ENCODE data around the gene RNF224. TPM values are rescaled to one million over a fixed set of nuclear protein-coding genes. Genes with fewer than 3 reads are reported as not detected.

The RNF224 gene
- total RNA-seq, 1 experiment from 2014 or later: 0.37 TPM

- peaks cover 68% of the 10 kb centered on the region for H3K4me1 ChIP-seq (ENCODE audit: low read length)
- H3K9me3 ChIP-seq (ENCODE audit: low read length): no peaks in the 10 kb centered on the region
- no peaks in the 10 kb centered on the region for H3K27me3 ChIP-seq (ENCODE audit: low read length)
- H3K9ac ChIP-seq (ENCODE audit: low read length): no peak overlapping the region
- H3K4me2 ChIP-seq (ENCODE audit: low read depth, low read length, poor library complexity, severe bottlenecking): no peak overlapping the region
- H4K20me1 ChIP-seq (ENCODE audit: insufficient read depth, low read depth, low read length): no peaks in the 10 kb centered on the region
- H2AFZ ChIP-seq (ENCODE audit: low read length): no peak overlapping the region
- peaks cover 6% of the 10 kb centered on the region; the same call in 1 of the 2 replicates for H3K36me3 ChIP-seq (ENCODE audit: insufficient read depth, low read length)
- H3K79me2 ChIP-seq (ENCODE audit: low read length): 0 out of 2 replicates have a peak, but pooled peaks cover 2% of the 10 kb centered on the region
- DNase-seq: no peak
- no peak overlapping the region for H3K27ac ChIP-seq (ENCODE audit: low read length)
- H3K4me3 ChIP-seq (ENCODE audit: low read length): no peak overlapping the region
- H3K9me2 ChIP-seq (replicated peaks; ENCODE audit: insufficient read depth, low read length): no peaks in the 10 kb centered on the region
Measured at GRCh38 chr9:137271696-137272076, 44.4 kb downstream of the RNF224 start.

DNA sequence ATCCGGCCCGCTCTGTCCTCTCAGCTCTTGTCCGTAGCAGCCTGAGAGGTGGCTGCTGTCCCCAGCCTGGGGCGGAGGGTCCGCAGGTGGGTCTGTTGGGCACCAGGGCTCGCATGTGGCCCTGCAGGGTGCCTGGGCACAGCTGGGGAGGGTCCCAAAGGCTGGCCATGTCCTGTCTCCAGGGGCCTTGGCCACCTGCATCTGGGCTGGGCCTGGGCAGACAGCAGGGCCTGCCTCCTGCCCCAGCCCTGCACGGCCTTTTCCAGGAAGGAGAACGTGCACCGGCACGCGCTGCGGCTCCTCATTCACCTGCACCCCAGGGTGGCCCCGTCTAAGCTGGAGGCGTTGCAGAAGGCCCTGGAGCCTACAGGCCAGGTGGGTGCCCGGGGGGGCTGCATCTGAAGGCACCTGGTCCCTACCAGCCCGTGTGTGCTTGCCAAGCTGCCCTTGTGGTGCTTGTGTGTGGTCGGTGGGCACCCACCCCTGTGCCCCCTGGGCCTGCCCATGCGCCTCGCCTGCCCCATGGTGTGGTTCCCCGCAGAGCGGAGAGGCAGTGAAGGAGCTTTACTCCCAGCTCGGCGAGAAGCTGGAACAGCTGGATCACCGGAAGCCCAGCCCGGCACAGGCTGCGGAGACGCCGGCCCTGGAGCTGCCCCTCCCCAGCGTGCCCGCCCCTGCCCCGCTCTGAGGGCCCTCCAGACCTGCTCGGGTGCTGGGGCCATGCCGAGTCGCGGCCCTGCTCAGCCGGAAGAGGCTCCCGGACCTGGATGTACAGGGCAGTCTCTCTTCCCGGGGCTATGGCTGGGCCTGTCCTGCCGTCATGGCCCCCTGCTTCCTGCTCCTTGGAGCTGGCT lies 45.2 kb downstream of the RNF224 start:
- no peak overlapping the region for H3K9ac ChIP-seq (ENCODE audit: low read length)

DNA sequence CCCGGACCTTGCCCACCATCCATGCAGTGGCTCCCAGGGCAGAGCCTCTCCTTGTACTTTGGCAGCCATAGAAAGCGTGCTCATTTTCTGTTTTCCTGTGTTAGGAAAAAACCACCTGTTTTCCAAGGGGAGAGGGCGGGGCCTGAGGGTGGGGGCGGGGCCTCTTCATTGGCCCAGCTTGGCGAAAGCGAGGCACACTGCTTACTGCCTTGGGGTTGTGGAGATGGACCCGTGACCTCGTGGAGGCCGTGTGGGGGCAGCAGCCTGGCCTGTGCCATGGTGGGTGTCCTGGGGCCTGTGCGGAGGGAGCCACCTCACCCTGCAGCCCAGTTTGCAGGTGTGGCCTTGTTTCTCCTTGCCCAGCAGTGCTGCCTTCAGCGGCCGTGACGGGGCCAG lies 45.8 kb downstream of the RNF224 start:
- H3K4me2 ChIP-seq (ENCODE audit: low read depth, low read length, poor library complexity, severe bottlenecking): no peak overlapping the region
- no peaks in the 10 kb centered on the region for H3K27me3 ChIP-seq (ENCODE audit: low read length)
- H3K4me1 ChIP-seq (ENCODE audit: low read length): peaks cover 69% of the 10 kb centered on the region
- H3K36me3 ChIP-seq (ENCODE audit: insufficient read depth, low read length): peaks cover 6% of the 10 kb centered on the region; the same call in 1 of the 2 replicates
- H3K79me2 ChIP-seq (ENCODE audit: low read length): 0 out of 2 replicates have a peak, but pooled peaks cover 2% of the 10 kb centered on the region
- no peak overlapping the region for H3K27ac ChIP-seq (ENCODE audit: low read length)
- H3K9ac ChIP-seq (ENCODE audit: low read length): no peak overlapping the region
- no peaks in the 10 kb centered on the region for H3K9me3 ChIP-seq (ENCODE audit: low read length)
- no peaks in the 10 kb centered on the region for H4K20me1 ChIP-seq (ENCODE audit: insufficient read depth, low read depth, low read length)
- no peak overlapping the region for H3K4me3 ChIP-seq (ENCODE audit: low read length)
- no peak overlapping the region for H2AFZ ChIP-seq (ENCODE audit: low read length)
- no peaks in the 10 kb centered on the region for H3K9me2 ChIP-seq (replicated peaks; ENCODE audit: insufficient read depth, low read length)
- DNase-seq: no peak

More for the DNA sequence above, 45.2 kb downstream of the RNF224 start:
- no peak overlapping the region for H3K4me3 ChIP-seq (ENCODE audit: low read length)
- no peak overlapping the region for H2AFZ ChIP-seq (ENCODE audit: low read length)
- no peaks in the 10 kb centered on the region for H3K27me3 ChIP-seq (ENCODE audit: low read length)
- H3K9me3 ChIP-seq (ENCODE audit: low read length): no peaks in the 10 kb centered on the region
- no peaks in the 10 kb centered on the region for H3K9me2 ChIP-seq (replicated peaks; ENCODE audit: insufficient read depth, low read length)
- peaks cover 69% of the 10 kb centered on the region for H3K4me1 ChIP-seq (ENCODE audit: low read length)
- H4K20me1 ChIP-seq (ENCODE audit: insufficient read depth, low read depth, low read length): no peaks in the 10 kb centered on the region
- DNase-seq: no peak
- H3K79me2 ChIP-seq (ENCODE audit: low read length): 0 out of 2 replicates have a peak, but pooled peaks cover 2% of the 10 kb centered on the region
- H3K36me3 ChIP-seq (ENCODE audit: insufficient read depth, low read length): peaks cover 6% of the 10 kb centered on the region; the same call in 1 of the 2 replicates
- H3K27ac ChIP-seq (ENCODE audit: low read length): no peak overlapping the region
- no peak overlapping the region for H3K4me2 ChIP-seq (ENCODE audit: low read depth, low read length, poor library complexity, severe bottlenecking)

- Histone ChIP-seq H3K9me2 (replicated peaks; ENCODE audit: insufficient read depth, low read length) (no peaks in the 10 kb centered on the region), H3K36me3 (ENCODE audit: insufficient read depth, low read length) (peaks cover 6% of the 10 kb centered on the region; the same call in 1 of the 2 replicates), H3K4me1 (ENCODE audit: low read length) (peaks cover 67% of the 10 kb centered on the region), H3K79me2 (ENCODE audit: low read length) (0 out of 2 replicates have a peak, but pooled peaks cover 2% of the 10 kb centered on the region), H2AFZ (ENCODE audit: low read length) (no peak overlapping the region), H4K20me1 (ENCODE audit: insufficient read depth, low read depth, low read length) (no peaks in the 10 kb centered on the region), H3K27me3 (ENCODE audit: low read length) (no peaks in the 10 kb centered on the region), H3K4me2 (ENCODE audit: low read depth, low read length, poor library complexity, severe bottlenecking) (peak overlapping the region; percentile 48), H3K4me3 (ENCODE audit: low read length) (no peak overlapping the region), H3K9me3 (ENCODE audit: low read length) (no peaks in the 10 kb centered on the region), H3K9ac (ENCODE audit: low read length) (peak overlapping the region; percentile 51), H3K27ac (ENCODE audit: low read length) (peak overlapping the region; percentile 94)
- peak; percentile 44 for DNase-seq
Measured at GRCh38 chr9:137273611-137274320, 46.5 kb downstream of the RNF224 start.

- Histone ChIP-seq H3K27ac (ENCODE audit: low read length) (peak overlapping the region; percentile 94), H3K4me2 (ENCODE audit: low read depth, low read length, poor library complexity, severe bottlenecking) (peak overlapping the region; percentile 84)
Measured at GRCh38 chr9:137275203-137275587, 47.9 kb downstream of the RNF224 start.

GRCh38 chr9:137275588-137276472 lies 48.5 kb downstream of the RNF224 start:
- no peaks in the 10 kb centered on the region for H3K79me2 ChIP-seq (ENCODE audit: low read length)
- H2AFZ ChIP-seq (ENCODE audit: low read length): no peak overlapping the region
- peak overlapping the region; percentile 77; the same call in 1 of the 2 replicates for H3K4me3 ChIP-seq (ENCODE audit: low read length)
- H4K20me1 ChIP-seq (ENCODE audit: insufficient read depth, low read depth, low read length): peaks cover 3% of the 10 kb centered on the region; the same call in 1 of the 2 replicates
- no peaks in the 10 kb centered on the region for H3K27me3 ChIP-seq (ENCODE audit: low read length)
- H3K9ac ChIP-seq (ENCODE audit: low read length): peak overlapping the region; percentile 90
- H3K9me2 ChIP-seq (replicated peaks; ENCODE audit: insufficient read depth, low read length): no peaks in the 10 kb centered on the region
- H3K27ac ChIP-seq (ENCODE audit: low read length): peak overlapping the region; percentile 94
- H3K36me3 ChIP-seq (ENCODE audit: insufficient read depth, low read length): peaks cover 2% of the 10 kb centered on the region; the same call in 1 of the 2 replicates
- peaks cover 59% of the 10 kb centered on the region for H3K4me1 ChIP-seq (ENCODE audit: low read length)
- peak overlapping the region; percentile 84 for H3K4me2 ChIP-seq (ENCODE audit: low read depth, low read length, poor library complexity, severe bottlenecking)
- DNase-seq: peak; percentile 42
- no peaks in the 10 kb centered on the region for H3K9me3 ChIP-seq (ENCODE audit: low read length)

More at GRCh38 chr9:137275203-137275587, 47.9 kb downstream of the RNF224 start:
- DNase-seq: no peak
- Histone ChIP-seq H3K4me3 (ENCODE audit: low read length) (no peak overlapping the region; the same call in 1 of the 2 replicates), H3K9me3 (ENCODE audit: low read length) (no peaks in the 10 kb centered on the region), H3K36me3 (ENCODE audit: insufficient read depth, low read length) (peaks cover 2% of the 10 kb centered on the region; the same call in 1 of the 2 replicates), H3K27me3 (ENCODE audit: low read length) (no peaks in the 10 kb centered on the region), H3K9ac (ENCODE audit: low read length) (peak overlapping the region; percentile 90), H2AFZ (ENCODE audit: low read length) (no peak overlapping the region), H3K9me2 (replicated peaks; ENCODE audit: insufficient read depth, low read length) (no peaks in the 10 kb centered on the region), H4K20me1 (ENCODE audit: insufficient read depth, low read depth, low read length) (peaks cover 3% of the 10 kb centered on the region; the same call in 1 of the 2 replicates), H3K79me2 (ENCODE audit: low read length) (no peaks in the 10 kb centered on the region), H3K4me1 (ENCODE audit: low read length) (peaks cover 54% of the 10 kb centered on the region)

DNA sequence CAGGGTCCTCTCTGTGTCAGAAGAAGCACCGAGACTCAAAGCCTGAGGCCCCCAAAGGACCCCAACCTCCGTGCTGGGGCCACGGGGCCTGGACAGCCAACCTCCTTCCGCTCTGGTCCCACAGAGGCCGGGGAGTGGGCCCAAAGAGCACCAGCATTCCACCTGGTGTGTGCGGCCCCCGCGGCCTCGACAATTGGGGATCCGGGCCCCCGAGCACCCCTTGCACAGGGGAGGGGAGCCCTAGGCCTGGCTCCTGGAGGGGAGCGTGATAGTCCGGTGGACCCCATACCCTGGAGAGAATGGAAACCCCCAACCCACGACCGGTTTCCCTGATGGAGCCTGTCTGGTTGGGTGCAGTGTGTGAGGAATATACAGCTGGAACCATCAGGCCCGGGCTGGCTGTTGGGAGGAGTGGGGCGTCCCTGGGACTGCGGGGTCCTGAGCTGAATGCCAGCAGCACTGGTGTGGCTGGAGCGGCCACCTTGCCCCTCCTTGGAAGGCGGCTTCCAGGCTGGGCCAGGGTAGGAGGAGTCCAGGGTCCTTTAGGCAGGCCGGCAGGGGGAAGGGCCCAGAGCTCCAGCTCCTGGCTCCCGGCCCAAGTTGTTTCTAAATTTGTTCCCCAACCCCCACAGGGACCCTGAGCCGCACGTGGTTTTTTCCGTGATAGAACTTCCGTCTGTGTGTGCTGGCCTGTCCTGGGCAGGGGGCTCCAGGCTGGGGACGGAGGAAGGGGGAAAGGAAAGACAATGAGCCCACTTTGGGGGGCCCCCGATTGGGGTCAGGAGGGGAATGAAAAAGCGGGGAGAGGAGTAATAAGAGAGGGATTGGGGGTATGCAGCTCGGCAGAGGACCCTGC lies 49.4 kb downstream of the RNF224 start:
- Histone ChIP-seq H3K9ac (ENCODE audit: low read length) (peak overlapping the region; percentile 90), H3K27ac (ENCODE audit: low read length) (peak overlapping the region; percentile 94), H3K4me3 (ENCODE audit: low read length) (peak overlapping the region; percentile 77), H3K9me3 (ENCODE audit: low read length) (no peaks in the 10 kb centered on the region), H3K27me3 (ENCODE audit: low read length) (no peaks in the 10 kb centered on the region), H4K20me1 (ENCODE audit: insufficient read depth, low read depth, low read length) (peaks cover 3% of the 10 kb centered on the region; the same call in 1 of the 2 replicates), H3K4me2 (ENCODE audit: low read depth, low read length, poor library complexity, severe bottlenecking) (peak overlapping the region; percentile 84), H3K9me2 (replicated peaks; ENCODE audit: insufficient read depth, low read length) (no peaks in the 10 kb centered on the region), H2AFZ (ENCODE audit: low read length) (no peak overlapping the region), H3K79me2 (ENCODE audit: low read length) (no peaks in the 10 kb centered on the region), H3K36me3 (ENCODE audit: insufficient read depth, low read length) (peaks cover 2% of the 10 kb centered on the region; the same call in 1 of the 2 replicates), H3K4me1 (ENCODE audit: low read length) (peaks cover 59% of the 10 kb centered on the region)
- DNase-seq: peak; percentile 87

Data from Karpas-422 (cell line).